Ascending aorta (tissue), 2 donors: ENCODE results near the gene LRRC75B. TPM values are rescaled to one million over a fixed set of nuclear protein-coding genes. Genes with fewer than 3 reads are reported as not detected.
"Not testable (repeated sequence)": the region's sequence is repeated elsewhere in the genome, so short reads cannot be mapped to it uniquely, and the experiment has no call there.

ENCODE experiments used
- DNase-seq, 2 donors: peaks; one replicate each; pipeline ENCODE4 v3.0.0-alpha.2; 2019; ENCODE audit warnings: low spot score in 2 of 2
- H3K27ac ChIP-seq, 2 donors: fragments of 200-600 bp; sonication (generic); one replicate each; pipeline ENCODE4 v1.5.1; 2016 to 2017; ENCODE audit warnings: mild to moderate bottlenecking in 1 of 2
- H3K27me3 ChIP-seq: fragments of 200-600 bp; sonication (generic); one replicate; pipeline ENCODE4 v1.5.1; 2017
- H3K36me3 ChIP-seq, 2 donors: fragments of 200-600 bp; sonication (generic); one replicate each; pipeline ENCODE4 v1.5.1; 2016
- H3K4me1 ChIP-seq, 2 donors: fragments of 200-600 bp; sonication (generic); one replicate each; pipeline ENCODE4 v1.5.1; 2016 to 2017; ENCODE audit warnings: mild to moderate bottlenecking in 1 of 2
- H3K4me3 ChIP-seq, 2 donors: fragments of 200-600 bp; sonication (generic); one replicate each; pipeline ENCODE4 v1.5.1; 2016 to 2017; ENCODE audit warnings: mild to moderate bottlenecking in 1 of 2
- H3K9me3 ChIP-seq, 2 donors: fragments of 200-600 bp; sonication (generic); one replicate each; pipeline ENCODE4 v1.5.1; 2016
- CTCF ChIP-seq, 3 experiments: fragments of 200-600 bp in 2 of 3; fragments of 450-650 bp in 1 of 3; sonication (generic) in 2 of 3; IDR thresholded peaks; one replicate each; pipeline ENCODE4 v1.5.1; 2016 to 2019; ENCODE audit warnings: antibody characterized with exemption in 3 of 3, mild to moderate bottlenecking in 1 of 3, moderate library complexity in 1 of 3
- intact Hi-C: fragments of 100-400 bp; cut with DNase I; formaldehyde crosslinking; loops from one replicate; pipeline ENCODE4 v1.15.1; 2023
- total RNA-seq: library from RNA; depleted of rRNA; stranded (reverse); fragments of >200 nt; gene quantifications from one replicate; pipeline ENCODE4 v1.1.0, GENCODE V29; 2016

Gene LRRC75B
- total RNA-seq, 1 donor from 2014 or later, result 22.7 TPM

- no peak for TF ChIP-seq CTCF (IDR thresholded peaks at IDR 0.05)
- Histone ChIP-seq H3K27me3 (no peaks in the 10 kb centered on the region), H3K36me3 (no peaks in the 10 kb centered on the region), H3K27ac (no peak overlapping the region), H3K4me3 (no peak overlapping the region), H3K4me1 (peaks cover 6 to 7% of the 10 kb centered on the region in 2 donors), H3K9me3 (no peaks in the 10 kb centered on the region)
- no peak for DNase-seq
- intact Hi-C loops, result no loop called here
These were observed 1.8 kb upstream of the LRRC75B start for GRCh38 chr22:24594569-24595120.

- H3K4me1 ChIP-seq, result peaks cover 6 to 7% of the 10 kb centered on the region in 2 donors
- no peak for DNase-seq
- peak overlapping the region; percentile 59 to 83 for H3K27ac ChIP-seq
- intact Hi-C loops, result loop anchor here (2.0 kb wide), 1 partner anchor 39 kb away; the partner anchor contains the start of genes GUCD1 and SNRPD3
- no peaks in the 10 kb centered on the region for H3K9me3 ChIP-seq
- peak overlapping the region in 1 of 2 donors; percentile 77 for H3K4me3 ChIP-seq
- peaks cover 0 to 6% of the 10 kb centered on the region in 2 donors for H3K36me3 ChIP-seq
- H3K27me3 ChIP-seq, result no peaks in the 10 kb centered on the region
- TF ChIP-seq CTCF (IDR thresholded peaks at IDR 0.05), result no peak
These were observed 1.1 kb upstream of the LRRC75B start for GRCh38 chr22:24593836-24594568.

- H3K36me3 ChIP-seq, H3K9me3 ChIP-seq, H3K27me3 ChIP-seq, H3K4me1 ChIP-seq, DNase-seq: not testable (repeated sequence)
- H3K4me3 ChIP-seq, result peak overlapping the region; percentile 62 to 77
- intact Hi-C loops, result loop anchor here (2.0 kb wide), 1 partner anchor 39 kb away; the partner anchor contains the start of genes GUCD1 and SNRPD3
- H3K27ac ChIP-seq, result peak overlapping the region; percentile 59 to 83
These were observed 624 bp upstream of the LRRC75B start for GRCh38 chr22:24593559-24593835.

- peak in 1 of 3 experiments; percentile 9 for TF ChIP-seq CTCF (IDR thresholded peaks at IDR 0.05)
- H3K4me3 ChIP-seq, result peak overlapping the region; percentile 62 to 77
- DNase-seq, result no peak
- no peaks in the 10 kb centered on the region for H3K9me3 ChIP-seq
- peaks cover 6 to 7% of the 10 kb centered on the region in 2 donors for H3K4me1 ChIP-seq
- peaks cover 9 to 21% of the 10 kb centered on the region in 2 donors for H3K36me3 ChIP-seq
- H3K27ac ChIP-seq, result peak overlapping the region; percentile 72 to 83
- no peaks in the 10 kb centered on the region for H3K27me3 ChIP-seq
- intact Hi-C loops, result loop anchor here (2.0 kb wide), 1 partner anchor 37 kb away; the partner anchor contains the start of genes GUCD1 and SNRPD3
These were observed 619 bp downstream of the LRRC75B start for GRCh38 chr22:24592058-24592850.

GRCh38 chr22:24591286-24591830, 1.5 kb downstream of the LRRC75B start:
- H3K9me3 ChIP-seq, result no peaks in the 10 kb centered on the region
- no peak for DNase-seq
- peak overlapping the region; percentile 27 to 83 for H3K27ac ChIP-seq
- peaks cover 9 to 26% of the 10 kb centered on the region in 2 donors for H3K36me3 ChIP-seq
- intact Hi-C loops, result no loop called here
- H3K27me3 ChIP-seq, result no peaks in the 10 kb centered on the region
- TF ChIP-seq CTCF (IDR thresholded peaks at IDR 0.05), result no peak
- H3K4me1 ChIP-seq, result peaks cover 6 to 7% of the 10 kb centered on the region in 2 donors
- no peak overlapping the region for H3K4me3 ChIP-seq
